ENCODE measurements around the gene NRK.

GRCh38 chrX:105816517-105816916, 5.8 kb upstream of the NRK start:
- TF ChIP-seq CTCF (IDR thresholded peaks at IDR 0.05) (no peak), POLR2A (IDR thresholded peaks at IDR 0.05) (no peak)
